Measurements from ENCODE around the gene ZNF786. TPM values are rescaled to one million over a fixed set of nuclear protein-coding genes. Genes with fewer than 3 reads are reported as not detected.

ZNF786 gene
- total RNA-seq, result 3.2 and 3.7 TPM in 2 replicates

GRCh38 chr7:149090397-149091195 lies at the start of gene ZNF786:
Gene ZNF786 (minus strand): TSS chr7:149090718. CDS start chr7:149090640, 78 bp downstream.

GRCh38 chr7:149125863-149126661 lies 35.5 kb upstream of the ZNF786 start, which contains the start of gene ZNF425:
Gene ZNF425 (minus strand): TSS chr7:149126324. CDS start chr7:149126213, 111 bp downstream.

GRCh38 chr7:149028346-149029109 lies 62.0 kb downstream of the ZNF786 start, which contains the start of gene PDIA4:
Gene PDIA4 (minus strand): TSS chr7:149028505. CDS start chr7:149028408, 97 bp downstream.

Other genes starting within 250 kb of the ZNF786 start
- gene EZH2, start 206.4 kb downstream of the ZNF786 start, total RNA-seq, result 7.8 and 11.8 TPM in 2 replicates
- 339 and 359 TPM in 2 replicates for gene PDIA4, start 62.2 kb downstream of the ZNF786 start, total RNA-seq
- gene ZNF425, start 35.6 kb upstream of the ZNF786 start, total RNA-seq, result 1.1 and 1.4 TPM in 2 replicates
- 8.5 and 9.5 TPM in 2 replicates for gene ZNF398, start 56.7 kb upstream of the ZNF786 start, total RNA-seq
- gene ZNF282, start 104.8 kb upstream of the ZNF786 start, total RNA-seq, result 17.0 and 19.5 TPM in 2 replicates
- gene ZNF212, start 148.9 kb upstream of the ZNF786 start, total RNA-seq, result 4.0 and 5.0 TPM in 2 replicates
- gene ZNF783, start 171.5 kb upstream of the ZNF786 start, total RNA-seq, result 3.0 and 4.6 TPM in 2 replicates